BE2C (cell line): ENCODE measurements around the gene PSMD13. TPM values are rescaled to one million over a fixed set of nuclear protein-coding genes. Genes with fewer than 3 reads are reported as not detected.
"Not testable (repeated sequence)": the region's sequence is repeated elsewhere in the genome, so short reads cannot be mapped to it uniquely, and the experiment has no call there.

Source experiments
- DNase-seq: peaks from one replicate; pipeline ENCODE4 v3.0.0-alpha.2; 2020
- H3K27me3 ChIP-seq: fragments of 250-450 bp; sonication (Bioruptor Pico); 2 replicates; pipeline ENCODE4 v1.5.1; 2020; ENCODE audit warnings: mild to moderate bottlenecking
- H3K36me3 ChIP-seq: fragments of 250-450 bp; sonication (Bioruptor Pico); 2 replicates; pipeline ENCODE4 v1.5.1; 2020; ENCODE audit warnings: mild to moderate bottlenecking
- H3K4me1 ChIP-seq: fragments of 250-450 bp; sonication (Bioruptor Pico); 2 replicates; pipeline ENCODE4 v1.5.1; 2020
- H3K4me3 ChIP-seq: 2 replicates; pipeline ENCODE4 v1.5.1; 2011; ENCODE audit warnings: low read depth, low read length
- H3K9me3 ChIP-seq: fragments of 250-450 bp; sonication (Bioruptor Pico); 2 replicates; pipeline ENCODE4 v1.5.1; 2020
- polyA plus RNA-seq: library from polyadenylated mRNA; unstranded; fragments of >200 nt; gene quantifications from one replicate; pipeline ENCODE4 v1.2.1, GENCODE V29; 2012; ENCODE audit warnings: low read depth, missing spikeins; ENCODE audit not compliant: insufficient read length, insufficient read depth
- TF ChIP-seq, protein P1 (sequence below): IDR thresholded peaks from 2 replicates; pipeline ENCODE4 v1.5.1; 2012; ENCODE audit warnings: mild to moderate bottlenecking, low read depth, low read length

The PSMD13 gene
- 118 TPM for polyA plus RNA-seq

GRCh38 chr11:236774-237767 is at the start of gene PSMD13:
PSMD13 (plus strand) TSS chr11:236976; CDS start chr11:237050, 74 bp downstream.
- H3K9me3 ChIP-seq, result no peaks in the 10 kb centered on the region
- TF ChIP-seq, protein P1, sequence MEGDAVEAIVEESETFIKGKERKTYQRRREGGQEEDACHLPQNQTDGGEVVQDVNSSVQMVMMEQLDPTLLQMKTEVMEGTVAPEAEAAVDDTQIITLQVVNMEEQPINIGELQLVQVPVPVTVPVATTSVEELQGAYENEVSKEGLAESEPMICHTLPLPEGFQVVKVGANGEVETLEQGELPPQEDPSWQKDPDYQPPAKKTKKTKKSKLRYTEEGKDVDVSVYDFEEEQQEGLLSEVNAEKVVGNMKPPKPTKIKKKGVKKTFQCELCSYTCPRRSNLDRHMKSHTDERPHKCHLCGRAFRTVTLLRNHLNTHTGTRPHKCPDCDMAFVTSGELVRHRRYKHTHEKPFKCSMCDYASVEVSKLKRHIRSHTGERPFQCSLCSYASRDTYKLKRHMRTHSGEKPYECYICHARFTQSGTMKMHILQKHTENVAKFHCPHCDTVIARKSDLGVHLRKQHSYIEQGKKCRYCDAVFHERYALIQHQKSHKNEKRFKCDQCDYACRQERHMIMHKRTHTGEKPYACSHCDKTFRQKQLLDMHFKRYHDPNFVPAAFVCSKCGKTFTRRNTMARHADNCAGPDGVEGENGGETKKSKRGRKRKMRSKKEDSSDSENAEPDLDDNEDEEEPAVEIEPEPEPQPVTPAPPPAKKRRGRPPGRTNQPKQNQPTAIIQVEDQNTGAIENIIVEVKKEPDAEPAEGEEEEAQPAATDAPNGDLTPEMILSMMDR, result no peak
- H3K4me3 ChIP-seq, result peak within 1 kb of the TSS; percentile 87
- no peaks in the 10 kb centered on the region; the same call in 1 of the 2 replicates for H3K36me3 ChIP-seq
- peak; percentile 86 for DNase-seq
- no peaks in the 10 kb centered on the region for H3K4me1 ChIP-seq
- H3K27me3 ChIP-seq, result no peaks in the 10 kb centered on the region

DNA sequence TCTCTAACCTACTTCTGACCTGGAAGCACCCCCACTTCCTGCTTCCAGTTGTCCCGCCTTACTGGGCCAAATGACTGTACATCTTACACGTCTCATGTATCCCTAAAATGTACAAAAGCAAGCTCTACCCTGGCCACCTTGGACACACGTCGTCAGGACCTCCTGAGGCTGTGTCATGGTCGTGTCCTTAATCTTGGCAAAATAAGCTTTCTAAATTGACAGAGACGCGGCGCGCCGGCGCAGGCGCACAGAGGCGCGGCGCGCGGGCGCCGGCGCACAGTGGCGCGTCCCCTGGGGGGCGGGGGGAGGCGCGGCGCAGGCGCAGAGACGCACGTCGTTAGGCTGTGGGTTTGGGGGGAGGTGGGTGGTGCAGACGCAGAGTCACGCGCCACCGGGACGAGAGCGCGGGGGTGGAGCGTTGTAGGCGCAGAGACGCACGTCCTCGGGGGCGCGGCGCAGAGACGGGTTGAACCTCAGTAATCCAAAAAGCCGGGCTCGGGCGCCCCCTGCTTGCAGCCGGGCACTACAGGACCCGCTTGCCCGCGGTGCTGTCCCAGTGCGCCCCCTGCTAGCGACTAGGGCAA is 47.5 kb upstream of the PSMD13 start:
- DNase-seq, result peak; percentile 85
- not testable (repeated sequence) for H3K4me1 ChIP-seq, H3K27me3 ChIP-seq, H3K36me3 ChIP-seq, H3K9me3 ChIP-seq, H3K4me3 ChIP-seq

- not testable (repeated sequence) for H3K36me3 ChIP-seq, H3K9me3 ChIP-seq, H3K4me1 ChIP-seq, H3K4me3 ChIP-seq, H3K27me3 ChIP-seq
- TF ChIP-seq, protein P1, result peak; percentile 47; the same call in 1 of the 2 replicates
- DNase-seq, result peak; percentile 70
These were observed 46.9 kb upstream of the PSMD13 start for GRCh38 chr11:189843-190311.

DNA sequence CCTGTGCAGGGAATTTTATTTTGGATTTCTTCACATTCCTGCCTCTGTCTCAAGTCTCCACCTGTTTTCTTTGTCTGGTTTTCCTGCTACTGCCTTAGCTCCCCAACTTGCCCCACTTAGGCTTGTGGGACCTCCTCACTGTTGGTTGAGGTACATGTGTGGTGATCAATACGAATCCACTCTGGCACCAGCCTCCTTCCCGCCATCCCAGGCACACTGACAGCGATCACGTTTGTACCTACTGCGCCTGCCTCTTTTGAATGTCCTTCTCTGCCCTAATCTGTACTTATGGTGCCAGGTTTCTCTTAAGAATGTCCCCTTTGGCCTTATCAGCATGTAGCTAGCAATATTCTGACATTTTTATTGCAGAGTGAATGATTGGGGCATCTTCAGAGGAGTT is 46.2 kb upstream of the PSMD13 start:
- H3K4me1 ChIP-seq, H3K4me3 ChIP-seq, H3K36me3 ChIP-seq, H3K27me3 ChIP-seq, H3K9me3 ChIP-seq, DNase-seq: not testable (repeated sequence)

DNA sequence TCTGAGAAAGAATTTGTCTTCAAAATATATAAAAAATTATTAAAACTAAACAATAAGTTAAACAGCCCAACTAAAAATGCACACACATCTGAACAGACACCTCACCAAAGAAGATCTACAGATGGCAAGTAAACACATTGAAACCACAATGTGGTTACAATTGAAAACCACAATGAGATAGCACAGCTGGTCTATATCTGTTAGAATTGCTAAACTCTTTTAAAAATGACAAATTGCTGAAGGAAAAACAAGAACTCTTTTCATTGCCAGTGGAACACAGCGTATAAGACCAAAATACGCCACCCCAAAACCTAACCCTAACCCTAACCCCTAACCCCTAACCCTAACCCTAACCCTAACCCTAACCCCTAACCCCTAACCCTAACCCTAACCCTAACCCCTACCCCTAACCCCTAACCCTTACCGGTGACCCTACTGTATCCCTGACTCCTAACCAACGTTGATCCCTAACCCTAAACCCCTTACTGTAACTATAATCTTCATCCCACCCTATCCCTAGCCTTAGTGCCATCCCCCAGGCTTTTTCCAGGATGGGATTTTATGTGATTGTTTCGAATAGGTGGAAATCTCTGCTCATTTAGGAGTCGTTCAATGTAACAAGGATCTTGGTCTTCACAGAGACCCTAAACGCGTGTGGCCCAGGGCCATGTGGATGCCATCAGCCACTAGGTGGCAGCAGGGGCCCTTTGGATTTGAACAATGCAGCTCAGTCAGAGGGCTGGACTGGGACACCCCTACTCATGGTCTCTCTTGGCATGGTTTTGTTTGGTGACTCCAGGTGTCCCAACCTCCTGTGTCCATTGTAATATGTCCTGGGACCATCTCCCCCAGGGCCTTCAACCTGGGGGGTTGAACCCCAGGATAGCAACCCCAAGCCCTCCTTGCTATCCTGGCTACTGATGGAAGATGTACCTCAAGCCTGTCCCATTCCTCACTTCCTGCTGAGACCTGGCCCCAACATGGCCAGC is 45.0 kb upstream of the PSMD13 start:
- H3K4me3 ChIP-seq, H3K27me3 ChIP-seq, H3K36me3 ChIP-seq, H3K4me1 ChIP-seq, H3K9me3 ChIP-seq: not testable (repeated sequence)
- DNase-seq, result peak; percentile 40

DNA sequence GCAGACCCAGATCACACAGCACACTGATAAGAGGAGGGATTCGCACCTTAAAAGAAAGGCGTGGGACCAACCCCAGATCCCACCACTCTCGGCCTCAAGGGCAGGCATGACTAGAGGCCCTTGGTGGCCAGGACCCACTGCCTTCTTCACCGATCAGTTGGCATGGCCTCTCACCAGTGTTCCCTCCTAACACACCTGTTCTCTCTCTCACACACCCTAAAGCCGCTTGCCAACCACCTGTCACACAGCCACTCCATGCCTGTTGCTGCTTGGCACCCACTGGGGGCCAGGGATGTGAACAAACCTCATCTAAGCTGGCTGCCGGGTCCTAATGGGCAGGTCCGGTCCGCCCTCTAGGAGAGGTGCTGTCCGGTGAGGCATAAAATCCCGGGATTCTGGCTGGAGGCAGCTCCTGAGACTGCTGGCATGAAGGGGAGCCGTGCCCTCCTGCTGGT is 44.1 kb upstream of the PSMD13 start, which contains the start of gene SCGB1C1:
Gene SCGB1C1, plus strand, starts transcription at position 405 of the 455 bp plus-strand sequence. Its CDS starts 22 bp downstream, at position 427.
- not testable (repeated sequence) for H3K36me3 ChIP-seq, H3K27me3 ChIP-seq, DNase-seq, H3K4me3 ChIP-seq, H3K9me3 ChIP-seq, H3K4me1 ChIP-seq

DNA sequence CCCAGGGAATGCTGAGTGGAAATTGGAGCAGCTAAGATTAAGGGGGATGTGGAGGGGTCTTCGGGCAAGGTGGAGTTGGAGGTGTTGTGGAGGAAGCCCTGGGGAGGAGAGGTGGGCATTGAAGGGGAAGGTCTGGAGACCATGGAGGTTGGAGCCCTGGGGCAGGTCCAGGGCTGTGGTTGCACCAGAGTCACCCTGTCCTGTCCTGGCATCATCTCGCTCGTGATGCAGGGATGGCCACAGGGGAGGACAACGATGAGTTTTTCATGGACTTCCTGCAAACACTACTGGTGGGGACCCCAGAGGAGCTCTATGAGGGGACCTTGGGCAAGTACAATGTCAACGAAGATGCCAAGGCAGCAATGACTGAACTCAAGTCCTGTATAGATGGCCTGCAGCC is 43.3 kb upstream of the PSMD13 start:
- not testable (repeated sequence) for DNase-seq, H3K4me3 ChIP-seq, H3K4me1 ChIP-seq, H3K36me3 ChIP-seq, H3K27me3 ChIP-seq, H3K9me3 ChIP-seq
